ENCODE results near the gene EGLN2.
"Not testable (repeated sequence)": the region's sequence is repeated elsewhere in the genome, so short reads cannot be mapped to it uniquely, and the experiment has no call there.

DNA sequence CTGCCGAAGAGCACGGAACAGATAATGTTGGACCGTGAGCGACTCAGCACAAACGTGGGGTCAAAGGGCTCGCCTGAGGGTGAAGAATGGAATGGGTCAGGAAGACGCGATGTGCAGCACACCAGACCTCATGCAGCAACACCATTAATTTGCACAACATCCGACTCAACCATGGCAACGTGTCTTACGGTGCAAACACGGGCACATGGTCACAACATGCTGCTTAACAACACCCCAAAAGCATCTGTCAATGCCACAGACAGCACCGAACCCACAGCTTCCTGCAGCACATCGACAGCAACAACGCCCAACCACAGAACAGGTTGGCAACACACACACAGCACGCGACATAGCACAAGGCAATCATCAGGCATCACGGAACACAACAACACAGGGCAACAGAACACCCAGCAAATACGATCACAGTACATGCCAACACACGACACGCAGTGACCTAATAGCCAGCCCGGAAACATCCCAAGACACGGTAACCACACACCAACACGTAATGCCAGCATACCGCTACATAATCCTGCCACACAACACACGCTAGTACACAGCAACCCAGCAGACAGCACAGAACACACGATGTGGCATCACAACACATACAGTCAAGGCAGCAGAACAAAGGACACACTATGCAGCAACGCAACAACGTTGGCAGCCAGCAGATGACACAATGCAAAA lies 27.9 kb downstream of the EGLN2 start:
- TF ChIP-seq, protein P1, sequence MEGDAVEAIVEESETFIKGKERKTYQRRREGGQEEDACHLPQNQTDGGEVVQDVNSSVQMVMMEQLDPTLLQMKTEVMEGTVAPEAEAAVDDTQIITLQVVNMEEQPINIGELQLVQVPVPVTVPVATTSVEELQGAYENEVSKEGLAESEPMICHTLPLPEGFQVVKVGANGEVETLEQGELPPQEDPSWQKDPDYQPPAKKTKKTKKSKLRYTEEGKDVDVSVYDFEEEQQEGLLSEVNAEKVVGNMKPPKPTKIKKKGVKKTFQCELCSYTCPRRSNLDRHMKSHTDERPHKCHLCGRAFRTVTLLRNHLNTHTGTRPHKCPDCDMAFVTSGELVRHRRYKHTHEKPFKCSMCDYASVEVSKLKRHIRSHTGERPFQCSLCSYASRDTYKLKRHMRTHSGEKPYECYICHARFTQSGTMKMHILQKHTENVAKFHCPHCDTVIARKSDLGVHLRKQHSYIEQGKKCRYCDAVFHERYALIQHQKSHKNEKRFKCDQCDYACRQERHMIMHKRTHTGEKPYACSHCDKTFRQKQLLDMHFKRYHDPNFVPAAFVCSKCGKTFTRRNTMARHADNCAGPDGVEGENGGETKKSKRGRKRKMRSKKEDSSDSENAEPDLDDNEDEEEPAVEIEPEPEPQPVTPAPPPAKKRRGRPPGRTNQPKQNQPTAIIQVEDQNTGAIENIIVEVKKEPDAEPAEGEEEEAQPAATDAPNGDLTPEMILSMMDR (IDR thresholded peaks at IDR 0.05): not testable (repeated sequence)
- TF ChIP-seq POLR2AphosphoS5, TCF7L2 (IDR thresholded peaks at IDR 0.05; ENCODE audit: low read depth, low read length): not testable (repeated sequence)
